Measurements from ENCODE around the gene KIF5B. TPM values are rescaled to one million over a fixed set of nuclear protein-coding genes. Genes with fewer than 3 reads are reported as not detected.

Gene KIF5B
- total RNA-seq, 4 donors from 2014 or later, result 79.8 to 145 (median 119) TPM

GRCh38 chr10:32039734-32040133, 16.5 kb downstream of the KIF5B start:
- ATAC-seq (ENCODE audit: low FRiP score) (no peak), DNase-seq (ENCODE audit: low spot score) (no peak)
- no peak for TF ChIP-seq CTCF (IDR thresholded peaks at IDR 0.05)

- ATAC-seq (ENCODE audit: low FRiP score), result no peak
- TF ChIP-seq CTCF (IDR thresholded peaks at IDR 0.05), result no peak
These were observed 17.4 kb downstream of the KIF5B start for GRCh38 chr10:32038777-32039176.

GRCh38 chr10:32036922-32037321, 19.3 kb downstream of the KIF5B start:
- DNase-seq (ENCODE audit: low spot score) (no peak), ATAC-seq (ENCODE audit: low FRiP score) (no peak)
- TF ChIP-seq CTCF (IDR thresholded peaks at IDR 0.05), result no peak

More at GRCh38 chr10:32038777-32039176, 17.4 kb downstream of the KIF5B start:
- no peak for DNase-seq (ENCODE audit: low spot score)

GRCh38 chr10:32035038-32035437, 21.2 kb downstream of the KIF5B start:
- ATAC-seq (ENCODE audit: low FRiP score), result no peak
- DNase-seq (ENCODE audit: low spot score), result no peak
- no peak for TF ChIP-seq CTCF (IDR thresholded peaks at IDR 0.05)

GRCh38 chr10:32033171-32033570, 23.1 kb downstream of the KIF5B start:
- no peak for TF ChIP-seq CTCF (IDR thresholded peaks at IDR 0.05)
- ATAC-seq (ENCODE audit: low FRiP score), result no peak
- no peak for DNase-seq (ENCODE audit: low spot score)

- DNase-seq (ENCODE audit: low spot score) (no peak), ATAC-seq (ENCODE audit: low FRiP score) (no peak)
- TF ChIP-seq CTCF (IDR thresholded peaks at IDR 0.05), result no peak
These were observed 24.3 kb downstream of the KIF5B start for GRCh38 chr10:32031920-32032319.

- no peak for DNase-seq (ENCODE audit: low spot score)
- ATAC-seq (ENCODE audit: low FRiP score), result no peak
- no peak for TF ChIP-seq CTCF (IDR thresholded peaks at IDR 0.05)
These were observed 24.8 kb downstream of the KIF5B start for GRCh38 chr10:32031424-32031823.

Measured in omental fat pad (tissue), 4 donors.